ENCODE measurements around the gene FOXE1. TPM values are rescaled to one million over a fixed set of nuclear protein-coding genes. Genes with fewer than 3 reads are reported as not detected.

Gene FOXE1
- total and polyA plus RNA-seq, 2 of the 4 experiments (the other 2 are of a cell fraction), result under 0.01 to 0.22 TPM

GRCh38 chr9:97900103-97900737 lies 47.2 kb downstream of the FOXE1 start:
- no TSS peak for BruUV-seq (replicated peaks)
- Histone ChIP-seq H3K9me3 (ENCODE audit: control insufficient read depth, insufficient read depth, low read length) (no peaks in the 10 kb centered on the region), H4K8ac (ENCODE audit: low read depth in 2 of 2, low read length in 2 of 2) (no peak overlapping the region), H3K4ac (ENCODE audit: low read depth, low read length) (no peak overlapping the region), H3K79me1 (ENCODE audit: low read depth in 1 of 2, low read length in 2 of 2) (0 out of 4 replicates have a peak, but pooled peaks cover under 1 to 6% of the 10 kb centered on the region in 2 experiments), H3K23ac (ENCODE audit: low read depth, low read length) (no peak overlapping the region), H4K91ac (ENCODE audit: insufficient read depth, low read depth, low read length) (no peak overlapping the region), H3K14ac (replicated peaks; ENCODE audit: low read depth, low read length) (no peak overlapping the region), H2AK9ac (replicated peaks; ENCODE audit: low read depth, low read length, poor library complexity) (no peak overlapping the region), H3K56ac (ENCODE audit: extremely low read depth, insufficient read depth, low read length) (no peak overlapping the region), H3K9ac (ENCODE audit: low read depth, low read length) (no peak overlapping the region), H4K20me1 (ENCODE audit: insufficient read depth, low read length) (0 out of 2 replicates have a peak, but pooled peaks cover 3% of the 10 kb centered on the region), H3K36me3 (ENCODE audit: control insufficient read depth, insufficient read depth, low read length) (no peaks in the 10 kb centered on the region; the same call in 1 of the 2 replicates), H2AK5ac (ENCODE audit: low read depth, low read length) (no peak overlapping the region), H2BK120ac (ENCODE audit: low read depth, low read length) (no peak overlapping the region), H3K4me3 (ENCODE audit: insufficient read depth, low read depth, low read length) (no peak overlapping the region), H3K9me1 (ENCODE audit: insufficient read depth, low read length) (peaks cover 2% of the 10 kb centered on the region; the same call in 1 of the 2 replicates), H2BK5ac (ENCODE audit: low read depth, low read length, poor library complexity, severe bottlenecking) (no peak overlapping the region), H2AFZ (replicated peaks; ENCODE audit: low read length, poor library complexity) (no peak overlapping the region), H3K27me3 (ENCODE audit: control insufficient read depth, insufficient read depth, low read length) (no peaks in the 10 kb centered on the region), H4K5ac (ENCODE audit: low read depth, low read length) (no peak overlapping the region), H3K18ac (ENCODE audit: low read depth, low read length) (no peak overlapping the region), H3K27ac (ENCODE audit: insufficient read depth, low read length) (no peak overlapping the region), H2BK15ac (ENCODE audit: low read depth, low read length) (no peak overlapping the region), H2BK20ac (ENCODE audit: low read depth, low read length) (no peak overlapping the region), H3K4me2 (ENCODE audit: low read depth, low read length) (no peak overlapping the region), H3K4me1 (ENCODE audit: control insufficient read depth, insufficient read depth, low read length) (no peaks in the 10 kb centered on the region)
- DNase-seq, result peak; percentile 73
- POLR2A ChIA-PET (ENCODE audit: unreplicated experiment), result no interaction called here
- in situ Hi-C loops (cut with MboI; ENCODE audit: low sequenced_read_pairs), result loop anchor here (5.0 kb wide), 1 partner anchor 188 kb away; no protein-coding TSS in a partner anchor
- intact Hi-C loops (cut with micrococcal nuclease), result no loop called here
- TF ChIP-seq CEBPB (IDR thresholded peaks at IDR 0.05; ENCODE audit: low read depth, low read length) (no peak), RCOR1 (IDR thresholded peaks at IDR 0.05; ENCODE audit: insufficient replicate concordance, low read length) (no peak), MAFK (IDR thresholded peaks at IDR 0.05; ENCODE audit: low read depth, low read length) (no peak), RFX5 (IDR thresholded peaks at IDR 0.05; ENCODE audit: low read depth, low read length) (no peak), CHD1 (IDR thresholded peaks at IDR 0.05; ENCODE audit: low read depth, low read length) (no peak), BHLHE40 (IDR thresholded peaks at IDR 0.05; ENCODE audit: low read depth, low read length) (no peak)
- dilution Hi-C loops (cut with HindIII; ENCODE audit: low sequenced_read_pairs, unreplicated experiment), result no loop called here
- CTCF ChIA-PET, result interaction anchor here (0.7 to 1.8 kb wide), 8 partner anchors 10 to 204 kb away, joined by 3 to 9 read pairs (median 4); partner anchors contain the start of gene XPA
- ATAC-seq (ENCODE audit: low read depth), result 0 out of 2 replicates have a peak, but pooled peaks have one; percentile 24
- 90% methylated on average over 2 of the region's 9 CpGs; no CpG with 5 or more reads in 1 of the 2 experiments for WGBS, 2 experiments (ENCODE audit: extremely low coverage in 2 of 2, insufficient read length in 1 of 2)
